ENCODE measurements around the gene PAFAH1B2.

Gene PAFAH1B2

DNA sequence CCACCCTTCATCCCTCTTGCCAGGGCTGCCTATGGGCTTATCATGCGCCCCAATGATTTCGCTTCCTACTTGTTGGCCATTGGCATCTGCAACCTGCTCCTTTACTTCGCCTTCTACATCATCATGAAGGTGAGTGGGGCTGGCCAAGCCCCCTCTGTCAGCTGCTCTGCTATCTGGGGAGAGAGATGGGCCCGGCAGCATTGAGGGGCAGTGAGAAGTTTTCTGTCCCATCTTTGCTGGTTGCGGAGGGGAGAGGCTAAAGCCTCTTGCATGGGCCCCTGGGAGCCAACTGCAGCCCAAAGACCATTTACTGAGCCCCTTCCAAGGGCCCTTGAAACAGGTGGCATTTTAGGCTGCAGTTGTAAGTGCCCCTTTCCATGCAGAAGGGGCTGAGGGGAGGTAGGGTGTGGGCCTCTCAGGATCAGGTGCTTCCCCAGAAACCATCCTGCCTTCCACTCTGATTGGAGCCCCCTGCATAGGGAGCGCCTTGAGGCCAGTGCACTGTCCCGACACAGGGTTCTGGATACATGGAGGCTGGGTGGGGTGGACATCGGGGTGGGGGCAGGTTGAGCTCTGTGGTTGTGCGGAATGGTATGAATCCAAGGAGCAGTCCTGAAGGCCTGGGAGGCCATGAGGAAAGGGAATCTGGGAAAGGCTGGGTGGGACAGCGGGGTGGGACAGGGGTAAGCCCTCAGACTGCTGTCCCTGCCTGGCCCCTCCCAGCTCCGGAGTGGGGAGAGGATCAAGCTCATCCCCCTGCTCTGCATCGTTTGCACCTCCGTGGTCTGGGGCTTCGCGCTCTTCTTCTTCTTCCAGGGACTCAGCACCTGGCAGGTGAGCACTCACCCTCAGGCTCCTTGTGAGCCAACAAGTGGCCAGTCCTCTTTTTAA, 49.3 kb downstream of the PAFAH1B2 start:
- Histone ChIP-seq H3K4me2 (ENCODE audit: low read length) (no peak overlapping the region), H3K9me3 (ENCODE audit: control insufficient read depth, insufficient read depth, low read length) (no peaks in the 10 kb centered on the region), H4K20me1 (ENCODE audit: control insufficient read depth, insufficient read depth, low read depth, low read length) (no peaks in the 10 kb centered on the region), H3F3A (ENCODE audit: control insufficient read depth, insufficient read depth) (no peaks in the 10 kb centered on the region), H3K9me2 (replicated peaks; ENCODE audit: control insufficient read depth, low read length) (no peaks in the 10 kb centered on the region), H3K4me3 (ENCODE audit: low read length) (no peak overlapping the region), H3K27ac (ENCODE audit: low read depth, low read length) (no peak overlapping the region), H3K27me3 (ENCODE audit: control insufficient read depth, low read length) (no peaks in the 10 kb centered on the region), H3K79me2 (ENCODE audit: control insufficient read depth, low read length) (no peaks in the 10 kb centered on the region), H3K4me1 (ENCODE audit: control insufficient read depth, low read length) (peaks cover 17% of the 10 kb centered on the region), H3K36me3 (ENCODE audit: control insufficient read depth, low read length) (peaks cover 6% of the 10 kb centered on the region)
- TF ChIP-seq, protein P1, sequence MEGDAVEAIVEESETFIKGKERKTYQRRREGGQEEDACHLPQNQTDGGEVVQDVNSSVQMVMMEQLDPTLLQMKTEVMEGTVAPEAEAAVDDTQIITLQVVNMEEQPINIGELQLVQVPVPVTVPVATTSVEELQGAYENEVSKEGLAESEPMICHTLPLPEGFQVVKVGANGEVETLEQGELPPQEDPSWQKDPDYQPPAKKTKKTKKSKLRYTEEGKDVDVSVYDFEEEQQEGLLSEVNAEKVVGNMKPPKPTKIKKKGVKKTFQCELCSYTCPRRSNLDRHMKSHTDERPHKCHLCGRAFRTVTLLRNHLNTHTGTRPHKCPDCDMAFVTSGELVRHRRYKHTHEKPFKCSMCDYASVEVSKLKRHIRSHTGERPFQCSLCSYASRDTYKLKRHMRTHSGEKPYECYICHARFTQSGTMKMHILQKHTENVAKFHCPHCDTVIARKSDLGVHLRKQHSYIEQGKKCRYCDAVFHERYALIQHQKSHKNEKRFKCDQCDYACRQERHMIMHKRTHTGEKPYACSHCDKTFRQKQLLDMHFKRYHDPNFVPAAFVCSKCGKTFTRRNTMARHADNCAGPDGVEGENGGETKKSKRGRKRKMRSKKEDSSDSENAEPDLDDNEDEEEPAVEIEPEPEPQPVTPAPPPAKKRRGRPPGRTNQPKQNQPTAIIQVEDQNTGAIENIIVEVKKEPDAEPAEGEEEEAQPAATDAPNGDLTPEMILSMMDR (IDR thresholded peaks at IDR 0.05; ENCODE audit: low read depth, low read length, poor library complexity, severe bottlenecking) = no peak
- no peak for TF ChIP-seq EZH2phosphoT487 (IDR thresholded peaks at IDR 0.05; ENCODE audit: borderline replicate concordance, low read length)

DNA sequence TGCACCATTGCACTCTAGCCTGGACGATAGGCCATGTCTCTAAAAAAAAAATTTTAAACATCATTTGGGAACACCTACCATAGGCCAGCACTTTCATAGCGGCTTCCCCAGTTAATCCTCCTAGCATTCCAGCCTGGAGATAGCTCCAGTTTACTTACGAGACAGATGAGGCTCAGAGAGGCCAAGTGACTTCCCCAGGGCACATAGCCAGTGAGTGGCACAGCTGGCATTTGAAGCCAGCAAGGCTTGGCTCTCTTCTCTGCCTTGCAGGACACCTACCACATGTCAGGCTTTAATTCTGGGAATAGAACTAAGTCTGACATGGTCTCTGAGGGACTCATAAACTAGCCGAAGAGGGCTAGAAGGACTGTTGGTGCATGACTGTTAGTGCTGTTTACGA, 50.2 kb downstream of the PAFAH1B2 start:
- no peaks in the 10 kb centered on the region for H3K27me3 ChIP-seq (ENCODE audit: control insufficient read depth, low read length)
- no peak for TF ChIP-seq EZH2phosphoT487 (IDR thresholded peaks at IDR 0.05; ENCODE audit: borderline replicate concordance, low read length)
- TF ChIP-seq, protein P1 (IDR thresholded peaks at IDR 0.05; ENCODE audit: low read depth, low read length, poor library complexity, severe bottlenecking) = no peak
- peaks cover under 1% of the 10 kb centered on the region for H3K36me3 ChIP-seq (ENCODE audit: control insufficient read depth, low read length)
- no peak overlapping the region for H3K4me3 ChIP-seq (ENCODE audit: low read length)
- H3F3A ChIP-seq (ENCODE audit: control insufficient read depth, insufficient read depth) = no peaks in the 10 kb centered on the region
- H3K79me2 ChIP-seq (ENCODE audit: control insufficient read depth, low read length) = no peaks in the 10 kb centered on the region
- peaks cover 11% of the 10 kb centered on the region for H3K4me1 ChIP-seq (ENCODE audit: control insufficient read depth, low read length)
- no peaks in the 10 kb centered on the region for H4K20me1 ChIP-seq (ENCODE audit: control insufficient read depth, insufficient read depth, low read depth, low read length)
- no peaks in the 10 kb centered on the region for H3K9me3 ChIP-seq (ENCODE audit: control insufficient read depth, insufficient read depth, low read length)
- H3K4me2 ChIP-seq (ENCODE audit: low read length) = no peak overlapping the region
- no peak overlapping the region for H3K27ac ChIP-seq (ENCODE audit: low read depth, low read length)
- H3K9me2 ChIP-seq (replicated peaks; ENCODE audit: control insufficient read depth, low read length) = no peaks in the 10 kb centered on the region

DNA sequence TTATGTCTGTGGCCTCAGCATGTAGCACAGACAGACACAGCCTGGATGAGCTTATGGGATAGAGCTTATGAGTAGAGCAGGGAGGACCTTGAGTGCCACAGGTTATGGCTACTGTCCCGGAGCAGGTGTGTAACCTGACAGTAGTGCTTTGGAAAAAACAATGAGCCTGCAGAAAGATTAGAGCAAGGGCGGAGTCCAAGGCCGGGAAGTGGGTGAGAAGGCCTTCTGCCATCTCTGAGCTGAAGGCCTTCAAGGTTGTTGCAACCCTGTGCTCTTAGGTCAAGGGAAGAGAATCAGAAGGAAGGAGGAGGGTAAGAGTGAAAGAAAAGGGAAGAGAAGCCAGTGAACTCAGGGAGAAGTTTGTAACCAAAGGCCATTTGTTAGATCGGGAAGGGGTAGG, 51.2 kb downstream of the PAFAH1B2 start:
- Histone ChIP-seq H3K36me3 (ENCODE audit: control insufficient read depth, low read length) (no peaks in the 10 kb centered on the region), H3K27ac (ENCODE audit: low read depth, low read length) (no peak overlapping the region), H3K4me2 (ENCODE audit: low read length) (no peak overlapping the region), H3F3A (ENCODE audit: control insufficient read depth, insufficient read depth) (no peaks in the 10 kb centered on the region), H4K20me1 (ENCODE audit: control insufficient read depth, insufficient read depth, low read depth, low read length) (no peaks in the 10 kb centered on the region), H3K9me3 (ENCODE audit: control insufficient read depth, insufficient read depth, low read length) (no peaks in the 10 kb centered on the region), H3K9me2 (replicated peaks; ENCODE audit: control insufficient read depth, low read length) (no peaks in the 10 kb centered on the region), H3K79me2 (ENCODE audit: control insufficient read depth, low read length) (no peaks in the 10 kb centered on the region), H3K4me1 (ENCODE audit: control insufficient read depth, low read length) (peaks cover 1% of the 10 kb centered on the region), H3K27me3 (ENCODE audit: control insufficient read depth, low read length) (no peaks in the 10 kb centered on the region), H3K4me3 (ENCODE audit: low read length) (no peak overlapping the region)
- no peak for TF ChIP-seq EZH2phosphoT487 (IDR thresholded peaks at IDR 0.05; ENCODE audit: borderline replicate concordance, low read length)
- TF ChIP-seq, protein P1 (IDR thresholded peaks at IDR 0.05; ENCODE audit: low read depth, low read length, poor library complexity, severe bottlenecking) = no peak
